GM18861 (cell line): ENCODE measurements around the gene CD33.

Source experiments
- ATAC-seq: cut with Tn5 transposase; IDR thresholded peaks from one replicate; pipeline ENCODE4 v1.9.1; 2021; ENCODE audit not compliant: unreplicated experiment

The CD33 gene

DNA sequence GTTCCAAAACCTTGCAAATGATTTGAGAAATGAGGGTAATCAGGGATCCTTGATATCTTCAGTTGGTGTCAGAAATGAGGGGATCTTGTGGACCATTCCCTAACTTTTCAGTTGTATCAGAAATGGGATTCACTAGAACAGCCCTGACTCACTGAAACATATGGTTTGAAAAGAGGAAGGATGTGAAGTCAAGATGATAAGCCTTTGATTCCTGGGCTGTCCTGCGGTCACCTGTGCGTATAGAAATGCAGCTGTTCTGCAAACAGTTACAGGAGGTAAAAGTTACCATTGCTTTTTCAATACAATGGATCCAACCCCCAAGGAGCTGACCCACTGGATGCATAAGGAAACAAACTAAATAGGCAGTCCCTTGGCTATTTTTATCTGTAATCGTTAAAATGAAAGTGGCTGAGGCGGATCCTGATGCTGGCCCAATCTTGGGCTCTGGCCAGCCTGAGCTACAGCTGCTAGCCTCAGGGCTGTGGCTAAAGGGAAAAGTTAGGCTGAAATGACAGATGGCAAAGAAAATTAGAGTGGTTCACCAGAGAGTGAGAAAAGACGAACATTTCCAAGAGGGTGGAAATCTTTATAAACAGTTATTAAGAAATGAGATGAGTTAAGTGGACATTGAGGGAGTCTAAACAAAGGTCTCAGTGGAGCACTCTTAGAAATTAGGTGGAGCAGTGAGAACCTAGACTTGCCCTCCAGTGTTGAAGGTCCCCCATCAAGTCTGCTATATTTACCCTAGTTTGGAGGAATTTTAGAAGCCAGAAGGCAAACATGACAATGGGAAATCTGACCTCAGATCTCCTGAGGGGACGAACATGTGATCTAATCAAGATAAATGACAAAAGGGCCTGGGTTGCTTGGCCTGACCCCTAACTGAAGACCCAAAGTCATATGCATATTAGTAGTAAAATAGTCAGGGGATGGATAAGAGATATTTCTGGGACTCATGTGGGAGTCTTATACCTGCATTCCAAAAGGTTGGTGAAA lies 33.6 kb downstream of the CD33 start:
- no peak for ATAC-seq

DNA sequence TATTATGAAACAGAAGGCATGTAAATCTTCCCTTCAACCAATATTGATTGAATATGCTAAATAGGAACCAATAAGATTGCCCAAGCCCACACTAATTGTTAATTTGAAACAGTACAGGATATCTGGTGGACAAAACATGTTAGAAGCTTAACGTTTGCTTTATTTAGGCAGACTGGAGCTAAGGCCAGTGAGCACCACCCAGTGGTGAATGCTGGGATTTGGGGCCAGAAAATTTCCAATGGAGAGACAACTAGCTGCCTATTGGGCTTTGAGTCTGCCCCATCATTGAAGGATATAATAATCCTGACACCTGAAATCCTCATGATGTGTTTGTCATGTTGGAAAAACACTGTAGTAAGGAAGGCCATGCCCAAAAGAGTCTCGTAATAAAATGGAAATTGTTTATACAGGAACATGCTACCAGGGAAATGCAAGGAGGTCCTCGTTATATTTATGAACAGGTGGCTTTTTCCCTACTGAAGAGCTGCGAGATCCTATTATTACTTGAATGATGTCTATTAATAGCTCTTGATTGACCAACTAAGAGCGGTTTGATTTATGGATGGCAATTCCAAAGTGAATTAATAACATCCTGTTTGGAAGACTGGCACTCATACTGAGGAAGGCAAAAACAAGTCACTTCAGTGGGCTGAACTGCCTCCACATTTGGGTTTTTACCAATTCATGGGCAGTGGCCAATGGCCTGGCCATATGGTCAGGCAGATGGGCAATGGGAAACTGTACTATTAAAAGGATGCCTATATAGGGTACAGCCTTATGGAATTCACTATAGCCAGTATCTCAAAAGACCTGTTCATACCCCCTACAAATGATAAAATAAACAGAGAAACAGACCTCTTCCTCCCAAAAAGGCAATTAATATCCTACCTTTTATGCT lies 34.7 kb downstream of the CD33 start:
- no peak for ATAC-seq

DNA sequence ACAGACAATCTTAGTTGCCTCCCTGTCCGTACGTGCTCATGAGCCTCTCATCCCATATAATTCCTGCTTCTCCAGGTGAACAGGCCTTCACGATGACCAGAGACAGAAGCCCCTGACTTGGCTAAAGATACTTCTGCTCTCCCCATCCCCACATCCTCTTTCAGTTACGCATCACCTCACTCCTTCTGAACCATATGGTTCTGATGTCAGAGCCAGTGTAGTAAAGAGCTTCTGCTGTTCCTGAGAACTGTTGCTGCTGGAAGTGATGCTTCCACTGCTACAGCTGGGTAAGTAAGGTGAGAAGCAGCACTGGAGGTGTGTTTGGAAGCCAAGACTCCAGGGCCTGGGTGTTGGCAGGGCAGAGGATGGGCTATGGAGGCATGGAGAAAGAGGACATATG lies 38.9 kb downstream of the CD33 start:
- no peak for ATAC-seq

DNA sequence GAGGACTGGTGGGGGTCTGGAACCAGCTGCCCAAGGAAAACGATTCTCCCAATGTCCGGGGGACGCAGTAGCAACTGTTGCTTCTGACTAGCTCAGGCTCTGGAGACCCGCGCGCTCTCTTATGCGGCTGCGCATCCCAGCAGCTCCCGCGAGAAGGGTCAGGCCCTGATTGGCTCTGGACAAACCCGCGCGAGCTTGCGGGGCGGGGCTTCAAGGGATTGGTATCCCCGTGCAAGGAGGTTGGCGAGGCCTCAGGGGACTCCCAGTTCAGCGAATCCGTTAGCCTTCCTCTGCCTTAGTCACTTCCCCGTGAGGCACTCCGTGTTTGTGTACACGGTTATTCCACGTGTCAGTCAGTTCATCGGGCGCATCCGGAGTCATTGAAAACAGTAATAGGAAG lies 46.2 kb downstream of the CD33 start:
- ATAC-seq, result no peak

DNA sequence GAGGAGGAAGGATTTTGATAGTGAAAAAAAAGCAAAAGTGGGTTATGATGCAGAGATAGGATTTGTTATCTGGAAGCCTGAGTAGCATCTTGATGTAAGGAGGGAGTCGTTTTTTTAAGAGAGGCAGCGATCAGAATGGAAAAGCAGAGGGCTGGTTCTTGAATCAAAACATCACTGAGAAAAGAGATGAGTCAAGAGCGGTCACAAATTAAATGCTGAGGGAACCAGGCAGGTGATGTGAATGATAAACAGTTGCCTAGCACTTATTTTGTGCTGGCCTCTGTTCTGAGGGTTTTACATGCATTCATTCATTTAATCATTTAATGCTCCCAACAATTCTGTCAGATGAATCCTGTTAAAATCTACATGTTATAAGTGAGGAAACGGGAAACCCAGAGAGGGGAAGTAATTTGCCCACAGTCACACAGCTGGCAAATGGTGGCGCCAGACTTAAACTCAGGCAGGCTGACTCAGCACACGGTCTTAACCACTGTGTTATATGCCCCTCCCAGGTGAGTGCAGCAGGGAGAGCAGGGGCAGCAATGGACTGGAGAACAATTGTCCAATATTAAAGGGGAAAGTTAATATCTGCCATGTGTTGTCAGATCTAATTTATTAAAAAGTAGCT lies 47.4 kb downstream of the CD33 start:
- no peak for ATAC-seq

DNA sequence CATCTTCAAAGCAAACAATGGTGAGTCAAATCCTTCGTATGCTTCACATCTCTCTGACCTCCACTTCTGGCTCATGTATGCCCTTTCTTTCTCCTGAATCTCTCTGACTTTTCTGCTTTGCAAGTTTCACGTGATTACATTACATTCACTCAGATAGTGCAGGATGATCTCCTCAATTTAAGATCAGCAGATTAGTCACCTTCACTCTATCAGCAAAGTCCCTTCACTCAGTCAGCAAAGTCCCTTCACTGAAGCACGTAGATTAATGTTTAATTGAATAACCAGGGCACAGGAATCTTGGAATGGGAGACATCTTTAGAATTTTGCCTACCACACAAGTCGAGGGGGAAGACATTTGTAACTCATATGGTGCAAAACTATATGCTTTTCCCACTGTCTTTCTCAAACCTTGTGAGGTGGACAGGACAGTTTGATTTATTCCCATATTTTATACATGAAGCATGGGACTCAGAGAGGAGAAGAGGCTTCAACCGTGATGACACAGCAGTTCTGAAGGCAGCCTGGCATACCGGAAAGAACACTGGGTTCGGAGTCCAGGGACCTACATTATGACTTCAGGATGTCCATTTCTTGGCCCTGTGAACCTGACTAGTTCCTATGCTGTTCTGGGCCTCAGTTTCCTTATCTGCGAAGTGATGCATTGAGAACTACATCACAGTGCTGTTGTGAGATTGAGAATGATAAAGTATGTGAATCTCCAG lies 49.3 kb downstream of the CD33 start:
- ATAC-seq, result no peak

DNA sequence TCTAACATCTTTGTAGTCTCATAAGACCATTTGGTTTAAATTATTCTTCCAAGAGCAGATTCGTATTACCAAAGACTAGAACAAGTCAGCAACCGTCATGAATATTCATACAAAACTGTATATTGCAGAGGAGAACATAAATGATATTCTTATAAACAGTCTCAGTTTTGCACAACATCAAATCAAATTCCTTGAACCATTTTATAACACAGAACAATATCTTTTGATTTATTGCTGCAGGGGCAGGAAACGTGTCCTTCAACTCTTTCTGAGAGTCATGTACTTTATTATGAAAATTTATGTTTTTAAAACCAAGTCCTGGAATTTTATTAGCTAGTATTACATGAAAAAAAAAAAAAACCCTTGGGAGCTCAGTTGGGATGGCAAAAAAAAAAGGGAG lies 52.2 kb downstream of the CD33 start:
- no peak for ATAC-seq

DNA sequence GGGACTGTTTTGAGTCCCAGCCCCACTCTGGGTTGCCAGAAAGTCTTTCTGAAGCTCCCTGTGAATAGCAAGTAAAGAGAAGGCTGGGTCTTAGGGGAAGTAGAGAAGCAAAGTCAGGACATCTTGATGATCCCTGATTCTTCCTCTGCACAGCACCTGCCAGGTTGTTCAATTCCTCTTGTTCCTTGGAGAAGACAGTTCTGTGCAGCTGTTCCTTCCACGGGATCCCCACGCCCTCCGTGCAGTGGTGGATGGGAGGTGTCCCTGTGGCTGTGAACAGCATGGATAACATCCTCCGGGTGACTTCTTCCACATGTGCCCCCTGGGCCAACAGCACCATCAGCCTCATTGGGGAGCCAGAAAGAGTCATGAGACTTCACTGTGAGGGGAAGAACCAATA lies 57.5 kb downstream of the CD33 start:
- no peak for ATAC-seq

DNA sequence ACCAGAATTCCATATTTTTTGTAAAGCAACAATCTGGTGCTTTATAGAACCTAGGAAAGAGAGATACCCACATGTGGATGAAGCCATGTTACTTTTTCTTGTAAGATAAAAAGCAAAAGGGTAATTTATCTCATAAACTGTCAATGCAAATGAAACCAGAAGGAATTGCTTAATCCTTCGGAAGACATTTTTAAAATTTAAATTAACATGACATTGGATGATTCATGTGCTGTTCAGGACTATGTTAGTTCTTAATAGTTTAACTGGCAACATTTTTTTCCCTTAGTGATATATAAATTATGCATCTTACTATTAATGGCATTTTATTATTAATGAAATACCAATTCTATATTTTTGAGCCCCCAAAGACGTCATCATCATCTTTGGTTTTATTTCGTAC lies 60.8 kb downstream of the CD33 start:
- ATAC-seq, result no peak
